Measurements from ENCODE around the gene P2RX3. TPM values are rescaled to one million over a fixed set of nuclear protein-coding genes. Genes with fewer than 3 reads are reported as not detected.
A peak's percentile ranks its signal among the peaks of the same experiment; 100 is the strongest.
"Not testable (repeated sequence)": the region's sequence is repeated elsewhere in the genome, so short reads cannot be mapped to it uniquely, and the experiment has no call there.

The P2RX3 gene
- total and polyA plus RNA-seq, 4 donors, result 0.11 TPM; not detected in 3

- Histone ChIP-seq H3K27me3 (ENCODE audit: control insufficient read depth in 3 of 3, insufficient read depth in 3 of 3, low read length in 2 of 3) (no peaks in the 10 kb centered on the region), H3K9ac (ENCODE audit: insufficient read depth in 1 of 2, low read length in 2 of 2) (no peak overlapping the region), H3K27ac (ENCODE audit: low read depth in 1 of 2, low read length in 1 of 2) (no peak overlapping the region), H3K9me3 (ENCODE audit: control insufficient read depth in 4 of 4, insufficient read depth in 3 of 4, low read length in 3 of 4) (no peaks in the 10 kb centered on the region), H3K4me1 (ENCODE audit: control insufficient read depth in 5 of 5, insufficient read depth in 5 of 5, low read length in 5 of 5) (peaks cover 0 to 12% (median 0%) of the 10 kb centered on the region in 5 donors), H3K36me3 (ENCODE audit: control insufficient read depth in 4 of 4, insufficient read depth in 4 of 4, low read length in 4 of 4) (peaks cover 0 to 9% (median 4%) of the 10 kb centered on the region in 4 donors), H3K4me3 (no peak overlapping the region)
- 61 to 73% methylated on average over 6 of the region's 6 CpGs for WGBS, 2 donors
- DNase-seq (no peak), ATAC-seq (ENCODE audit: insufficient read depth, low FRiP score) (no peak)
- TF ChIP-seq CTCF (IDR thresholded peaks at IDR 0.05; ENCODE audit: control extremely low read depth, extremely low read depth), result no peak
Observed at GRCh38 chr11:57402188-57403002, 64.2 kb downstream of the P2RX3 start.

GRCh38 chr11:57403003-57403801 lies 65.0 kb downstream of the P2RX3 start:
- WGBS, 2 donors, result 82 to 90% methylated on average over 6 of the region's 6 CpGs
- not testable (repeated sequence) for H3K4me3 ChIP-seq; H3K9me3 ChIP-seq (ENCODE audit: control insufficient read depth in 4 of 4, insufficient read depth in 3 of 4, low read length in 3 of 4); ATAC-seq (ENCODE audit: insufficient read depth, low FRiP score); H3K9ac ChIP-seq (ENCODE audit: insufficient read depth in 1 of 2, low read length in 2 of 2); H3K27ac ChIP-seq (ENCODE audit: low read depth in 1 of 2, low read length in 1 of 2); DNase-seq; H3K27me3 ChIP-seq (ENCODE audit: control insufficient read depth in 3 of 3, insufficient read depth in 3 of 3, low read length in 2 of 3)
- Histone ChIP-seq H3K4me1 (ENCODE audit: control insufficient read depth in 5 of 5, insufficient read depth in 5 of 5, low read length in 5 of 5) (peaks cover 0 to 12% (median 0%) of the 10 kb centered on the region in 5 donors), H3K36me3 (ENCODE audit: control insufficient read depth in 4 of 4, insufficient read depth in 4 of 4, low read length in 4 of 4) (peaks cover 3 to 17% (median 10%) of the 10 kb centered on the region in 4 donors)

- Histone ChIP-seq H3K27ac (ENCODE audit: low read depth in 1 of 2, low read length in 1 of 2) (no peak overlapping the region), H3K9ac (ENCODE audit: insufficient read depth in 1 of 2, low read length in 2 of 2) (no peak overlapping the region), H3K9me3 (ENCODE audit: control insufficient read depth in 4 of 4, insufficient read depth in 3 of 4, low read length in 3 of 4) (no peaks in the 10 kb centered on the region), H3K36me3 (ENCODE audit: control insufficient read depth in 4 of 4, insufficient read depth in 4 of 4, low read length in 4 of 4) (peaks cover 4 to 20% (median 14%) of the 10 kb centered on the region in 4 donors), H3K27me3 (ENCODE audit: control insufficient read depth in 3 of 3, insufficient read depth in 3 of 3, low read length in 2 of 3) (no peaks in the 10 kb centered on the region), H3K4me3 (no peak overlapping the region), H3K4me1 (ENCODE audit: control insufficient read depth in 5 of 5, insufficient read depth in 5 of 5, low read length in 5 of 5) (peaks cover 0 to 12% (median 0%) of the 10 kb centered on the region in 5 donors)
- DNase-seq (no peak), ATAC-seq (ENCODE audit: insufficient read depth, low FRiP score) (no peak)
- 37 to 76% methylated on average over 2 of the region's 2 CpGs for WGBS, 2 donors
- TF ChIP-seq CTCF (IDR thresholded peaks at IDR 0.05; ENCODE audit: control extremely low read depth, extremely low read depth), result no peak
Observed at GRCh38 chr11:57403802-57404147, 65.6 kb downstream of the P2RX3 start.

- H3K27ac ChIP-seq (ENCODE audit: low read depth in 1 of 2, low read length in 1 of 2), result no peak overlapping the region
- 75 to 81% methylated on average over 4 of the region's 4 CpGs for WGBS, 2 donors
- peaks cover 0 to 12% (median 0%) of the 10 kb centered on the region in 5 donors for H3K4me1 ChIP-seq (ENCODE audit: control insufficient read depth in 5 of 5, insufficient read depth in 5 of 5, low read length in 5 of 5)
- H3K36me3 ChIP-seq (ENCODE audit: control insufficient read depth in 4 of 4, insufficient read depth in 4 of 4, low read length in 4 of 4), result peaks cover 4 to 35% (median 22%) of the 10 kb centered on the region in 4 donors
- ATAC-seq (ENCODE audit: insufficient read depth, low FRiP score) (peak; percentile 14), DNase-seq (no peak)
- no peak overlapping the region for H3K9ac ChIP-seq (ENCODE audit: insufficient read depth in 1 of 2, low read length in 2 of 2)
- no peaks in the 10 kb centered on the region for H3K27me3 ChIP-seq (ENCODE audit: control insufficient read depth in 3 of 3, insufficient read depth in 3 of 3, low read length in 2 of 3)
- no peak for TF ChIP-seq CTCF (IDR thresholded peaks at IDR 0.05; ENCODE audit: control extremely low read depth, extremely low read depth)
- H3K9me3 ChIP-seq (ENCODE audit: control insufficient read depth in 4 of 4, insufficient read depth in 3 of 4, low read length in 3 of 4), result no peaks in the 10 kb centered on the region
- no peak overlapping the region for H3K4me3 ChIP-seq
Observed at GRCh38 chr11:57405271-57405860, 67.2 kb downstream of the P2RX3 start.

Data from lung (tissue), 12 donors.